Hindlimb muscle (tissue), 1 donor: ENCODE data around the gene CIAO2B. TPM values are rescaled to one million over a fixed set of nuclear protein-coding genes. Genes with fewer than 3 reads are reported as not detected.
A peak's percentile ranks its signal among the peaks of the same experiment; 100 is the strongest.
"Not testable (repeated sequence)": the region's sequence is repeated elsewhere in the genome, so short reads cannot be mapped to it uniquely, and the experiment has no call there.

ENCODE experiments used
- DNase-seq: peaks from one replicate; pipeline ENCODE4 v3.0.0-alpha.2; 2013
- polyA plus RNA-seq: library from polyadenylated mRNA; unstranded; fragments of 120-200 nt; gene quantifications from one replicate; pipeline ENCODE4 v1.2.1, GENCODE V29; 2013; ENCODE audit not compliant: insufficient read length

CIAO2B gene
- 88.3 TPM for polyA plus RNA-seq

DNA sequence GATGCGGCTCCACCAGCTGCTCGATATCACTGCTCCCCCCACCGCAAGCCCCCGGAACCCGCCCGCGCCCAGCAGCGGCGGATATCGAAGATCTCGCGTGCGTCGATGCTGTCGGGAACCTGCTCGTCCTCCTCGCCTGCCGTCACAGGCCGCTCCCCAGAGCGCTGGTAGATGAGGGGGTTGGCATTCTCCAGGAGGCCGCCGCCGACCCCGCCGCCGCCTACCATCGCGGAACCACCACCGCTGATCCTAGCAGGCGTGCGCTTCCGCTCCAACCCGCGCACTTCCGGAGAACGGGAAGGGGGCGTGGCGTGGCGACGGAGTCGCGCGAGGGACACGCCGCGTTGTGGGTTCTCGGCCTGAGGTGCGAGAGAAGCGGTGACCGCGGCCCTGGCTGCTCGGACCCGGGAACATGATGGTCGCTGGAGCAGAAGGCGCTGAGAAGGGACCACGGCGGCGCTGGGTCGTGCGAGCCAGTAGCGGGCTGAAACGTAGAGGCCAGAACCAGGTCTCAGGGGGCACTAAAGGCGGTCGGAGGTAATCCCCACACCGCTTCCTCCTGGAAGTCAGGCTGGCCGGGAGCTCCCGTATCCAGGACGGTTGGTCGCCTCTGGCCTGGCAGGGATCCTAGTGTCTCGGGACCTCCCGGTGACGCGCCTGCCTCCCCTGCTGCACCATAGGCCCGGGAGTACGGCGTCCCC is at the start of gene CIAO2B:
Gene CIAO2B (minus strand): TSS at position 265 of the 701 bp plus-strand sequence. CDS start 38 bp downstream, at position 227.
- DNase-seq, result peak; percentile 97

DNA sequence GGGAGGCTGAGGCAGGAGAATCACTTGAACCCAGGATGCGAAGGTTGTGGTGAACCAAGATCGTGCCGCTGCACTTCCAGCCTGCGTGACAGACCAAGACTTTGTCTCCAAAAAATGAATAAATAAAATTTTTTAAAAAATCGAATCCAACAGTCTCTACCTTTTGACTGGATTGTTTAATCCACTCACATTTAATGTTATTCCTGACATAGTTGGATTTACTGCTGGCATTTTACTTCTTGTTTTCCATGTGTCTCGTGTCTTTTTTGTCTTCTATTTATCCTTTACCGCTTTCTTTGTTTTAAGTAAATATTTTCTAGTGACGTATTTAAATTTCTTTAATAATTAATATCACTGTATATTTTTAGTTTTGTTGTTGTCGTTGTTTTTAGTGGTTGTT is 48.8 kb upstream of the CIAO2B start:
- no peak for DNase-seq

DNA sequence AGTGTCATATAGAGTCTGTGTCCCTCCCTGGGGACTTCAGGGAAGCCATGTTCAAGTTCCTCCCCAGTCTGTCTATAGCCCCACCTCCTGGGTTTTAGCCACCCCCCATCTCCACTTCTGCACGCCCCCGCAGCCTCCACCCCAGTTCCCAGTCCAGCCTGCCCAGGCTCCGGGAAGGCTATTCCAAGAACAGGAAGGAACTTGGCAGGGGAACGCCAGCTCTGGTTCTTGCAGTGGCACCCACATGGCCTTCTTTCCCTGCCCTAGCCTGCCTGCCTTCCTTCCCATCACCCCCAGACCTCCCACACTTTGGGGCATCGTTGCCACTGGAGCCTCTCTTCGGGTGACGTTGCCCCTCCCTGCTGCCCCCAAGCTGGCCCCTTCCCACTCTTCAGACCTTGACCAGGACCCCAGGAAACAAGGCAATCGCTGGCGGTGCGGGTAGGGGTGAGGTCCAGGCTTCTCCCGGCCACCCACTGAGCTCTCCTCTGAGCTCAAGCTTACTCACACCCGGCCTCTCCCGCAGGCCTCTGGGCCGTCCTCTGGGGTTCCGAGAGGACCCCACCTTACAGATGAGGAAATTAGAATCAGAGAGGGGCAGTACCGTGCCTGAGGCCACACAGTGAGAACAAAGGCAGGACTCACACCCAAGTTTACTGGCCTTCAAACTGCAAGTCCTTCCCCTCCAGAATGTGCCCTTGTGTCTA is 45.0 kb upstream of the CIAO2B start:
- DNase-seq, result no peak

DNA sequence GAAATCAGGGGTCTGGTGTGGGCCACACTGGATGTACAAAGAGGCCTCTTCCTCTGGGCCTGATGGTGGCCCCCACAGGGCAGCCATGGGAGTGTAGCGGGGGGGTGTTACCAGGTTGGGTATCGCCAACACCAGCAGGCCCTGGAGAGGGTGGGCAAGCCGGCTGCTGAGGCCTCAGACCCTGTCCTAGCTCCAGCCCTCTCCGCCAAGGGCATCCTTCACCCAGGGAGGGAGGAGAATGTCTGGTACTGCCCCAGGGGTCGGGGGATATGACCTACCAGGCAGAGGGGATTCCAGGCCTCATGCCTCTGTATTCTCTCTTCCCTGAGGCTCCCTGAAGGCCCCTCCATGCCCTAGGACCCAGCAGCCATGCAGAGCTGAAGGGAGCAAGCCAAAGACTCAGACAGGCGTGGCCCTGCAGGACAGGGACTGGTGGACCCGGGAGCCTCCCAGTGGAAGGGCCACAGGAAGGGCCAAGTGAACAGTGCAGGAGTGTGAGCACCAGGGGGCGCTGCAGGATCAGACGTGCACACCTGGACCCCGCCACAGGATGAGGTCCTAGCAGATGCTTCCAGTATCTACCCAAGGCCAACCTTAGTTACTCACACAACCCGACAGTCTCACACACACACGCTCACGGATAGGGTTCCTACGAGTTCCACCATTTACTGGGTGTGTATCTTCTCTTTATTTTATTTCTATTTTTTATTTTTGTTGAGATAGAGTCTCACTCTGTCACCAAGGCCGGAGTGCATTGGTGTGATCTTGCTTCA is 43.3 kb upstream of the CIAO2B start:
- DNase-seq, result peak; percentile 80

DNA sequence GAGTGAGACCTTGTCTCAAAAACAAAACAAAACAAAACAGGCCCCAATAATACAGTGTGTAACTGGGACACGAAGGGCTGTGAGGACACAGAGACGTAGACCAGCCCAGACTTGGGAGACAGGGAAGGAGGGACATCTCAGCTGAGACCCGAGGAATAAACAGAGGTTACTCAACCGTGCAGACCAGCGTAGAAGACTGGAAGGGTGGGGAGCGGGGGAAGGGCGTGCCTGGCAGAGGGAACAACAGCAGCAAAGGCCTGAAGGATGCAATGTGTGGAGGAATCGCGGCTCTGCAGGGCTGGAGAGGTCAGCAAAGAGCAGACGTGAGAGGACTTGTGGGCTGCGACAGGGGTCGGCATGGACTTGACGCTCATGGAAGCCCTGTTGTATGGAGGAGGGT is 42.5 kb upstream of the CIAO2B start:
- DNase-seq, result no peak

DNA sequence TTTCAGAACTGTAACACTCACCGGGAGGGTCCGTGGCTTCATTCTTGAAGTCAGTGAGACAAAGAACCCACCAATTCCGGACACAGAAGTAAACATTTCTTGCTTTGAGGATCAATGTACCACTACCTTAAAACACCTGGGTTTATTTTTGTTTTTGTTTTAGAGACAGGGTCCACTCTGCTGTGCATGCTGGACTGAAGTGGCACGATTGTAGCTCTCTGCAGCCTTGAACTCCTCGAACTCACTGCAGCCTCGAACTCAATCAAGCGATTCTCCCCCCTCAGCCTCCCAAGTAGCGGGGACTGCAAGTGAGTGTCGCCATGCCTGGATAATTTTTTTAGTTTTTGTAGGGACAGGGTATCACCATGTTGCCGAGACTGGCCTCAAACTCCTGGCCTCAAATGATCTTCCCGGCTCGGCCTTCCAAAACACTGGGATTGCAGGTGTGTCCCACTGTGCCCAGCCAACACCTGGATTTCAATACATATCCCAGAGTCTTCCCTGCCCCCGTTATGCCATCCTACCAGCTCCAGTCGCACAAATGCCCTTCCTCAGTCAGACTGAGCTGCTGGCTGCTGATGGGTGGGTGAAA is 41.2 kb upstream of the CIAO2B start:
- DNase-seq, result no peak

DNA sequence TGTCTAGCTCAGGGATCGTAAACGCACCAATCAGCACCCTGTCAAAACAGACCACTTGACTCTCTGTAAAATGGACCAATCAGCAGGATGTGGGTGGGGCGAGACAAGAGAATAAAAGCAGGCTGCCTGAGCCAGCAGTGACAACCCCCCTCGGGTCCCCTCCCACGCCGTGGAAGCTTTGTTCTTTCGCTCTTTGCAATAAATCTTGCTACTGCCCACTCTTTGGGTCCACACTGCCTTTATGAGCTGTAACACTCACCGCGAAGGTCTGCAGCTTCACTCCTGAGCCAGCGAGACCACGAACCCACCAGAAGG is 40.7 kb upstream of the CIAO2B start:
- not testable (repeated sequence) for DNase-seq

DNA sequence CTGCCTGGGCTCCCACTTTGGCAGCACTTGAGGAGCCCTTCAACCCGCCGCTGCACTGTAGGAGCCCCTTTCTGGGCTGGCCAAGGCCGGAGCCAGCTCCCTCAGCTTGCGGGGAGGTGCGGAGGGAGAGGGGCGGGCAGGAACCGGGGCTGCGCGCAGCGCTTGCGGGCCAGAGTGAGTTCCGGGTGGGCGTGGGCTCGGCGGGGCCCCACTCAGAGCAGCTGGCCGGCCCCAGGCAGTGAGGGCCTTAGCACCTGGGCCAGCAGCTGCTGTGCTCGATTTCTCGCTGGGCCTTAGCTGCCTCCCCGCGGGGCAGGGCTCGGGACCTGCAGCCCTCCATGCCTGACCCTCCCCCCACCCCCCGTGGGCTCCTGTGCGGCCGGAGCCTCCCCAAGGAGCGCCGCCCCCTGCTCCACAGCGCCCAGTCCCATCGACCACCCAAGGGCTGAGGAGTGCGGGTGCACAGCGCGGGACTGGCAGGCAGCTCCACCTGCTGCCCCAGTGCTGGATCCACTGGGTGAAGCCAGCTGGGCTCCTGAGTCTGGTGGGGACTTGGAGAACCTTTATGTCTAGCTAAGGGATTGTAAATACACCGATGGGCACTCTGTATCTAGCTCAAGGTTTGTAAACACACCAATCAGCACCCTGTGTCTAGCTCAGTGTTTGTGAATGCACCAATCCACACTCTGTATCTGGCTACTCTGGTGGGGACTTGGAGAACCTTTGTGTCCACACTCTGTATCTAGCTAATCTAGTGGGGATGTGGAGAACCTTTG is 40.1 kb upstream of the CIAO2B start:
- DNase-seq, result not testable (repeated sequence)

DNA sequence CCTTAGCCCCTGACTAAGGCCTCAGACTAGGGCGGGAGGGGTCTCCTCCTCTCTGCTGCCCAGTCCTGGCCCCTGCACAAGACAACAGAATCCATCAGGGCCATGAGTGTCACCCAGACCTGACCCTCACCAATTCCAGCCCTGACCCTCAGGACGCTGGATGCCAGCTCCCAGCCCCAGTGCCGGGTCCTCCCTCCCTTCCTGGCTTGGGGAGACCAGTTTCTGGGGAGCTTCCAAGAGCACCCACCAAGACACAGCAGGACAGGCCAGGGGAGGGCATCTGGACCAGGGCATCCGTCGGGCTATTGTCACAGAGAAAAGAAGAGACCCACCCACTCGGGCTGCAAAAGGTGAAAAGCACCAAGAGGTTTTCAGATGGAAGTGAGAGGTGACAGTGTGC is 39.5 kb upstream of the CIAO2B start:
- DNase-seq, result no peak

DNA sequence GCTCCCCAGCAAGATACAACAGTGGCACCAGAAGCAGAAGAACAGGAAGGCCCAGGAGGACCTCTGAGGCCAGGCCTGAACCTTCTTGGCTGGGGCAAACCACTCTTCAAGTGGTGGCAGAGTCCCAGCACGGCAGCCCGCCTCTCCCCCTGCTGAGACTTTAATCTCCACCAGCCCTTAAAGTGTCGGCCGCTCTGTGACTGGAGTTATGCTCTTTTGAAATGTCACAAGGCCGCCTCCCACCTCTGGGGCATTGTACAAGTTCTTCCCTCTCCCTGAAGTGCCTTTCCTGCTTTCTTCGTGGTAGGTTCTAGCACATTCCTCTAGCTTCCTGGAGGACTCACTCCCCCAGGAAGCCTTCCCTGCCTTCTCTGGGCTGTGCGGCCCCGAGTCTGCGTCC is 38.8 kb upstream of the CIAO2B start:
- no peak for DNase-seq

DNA sequence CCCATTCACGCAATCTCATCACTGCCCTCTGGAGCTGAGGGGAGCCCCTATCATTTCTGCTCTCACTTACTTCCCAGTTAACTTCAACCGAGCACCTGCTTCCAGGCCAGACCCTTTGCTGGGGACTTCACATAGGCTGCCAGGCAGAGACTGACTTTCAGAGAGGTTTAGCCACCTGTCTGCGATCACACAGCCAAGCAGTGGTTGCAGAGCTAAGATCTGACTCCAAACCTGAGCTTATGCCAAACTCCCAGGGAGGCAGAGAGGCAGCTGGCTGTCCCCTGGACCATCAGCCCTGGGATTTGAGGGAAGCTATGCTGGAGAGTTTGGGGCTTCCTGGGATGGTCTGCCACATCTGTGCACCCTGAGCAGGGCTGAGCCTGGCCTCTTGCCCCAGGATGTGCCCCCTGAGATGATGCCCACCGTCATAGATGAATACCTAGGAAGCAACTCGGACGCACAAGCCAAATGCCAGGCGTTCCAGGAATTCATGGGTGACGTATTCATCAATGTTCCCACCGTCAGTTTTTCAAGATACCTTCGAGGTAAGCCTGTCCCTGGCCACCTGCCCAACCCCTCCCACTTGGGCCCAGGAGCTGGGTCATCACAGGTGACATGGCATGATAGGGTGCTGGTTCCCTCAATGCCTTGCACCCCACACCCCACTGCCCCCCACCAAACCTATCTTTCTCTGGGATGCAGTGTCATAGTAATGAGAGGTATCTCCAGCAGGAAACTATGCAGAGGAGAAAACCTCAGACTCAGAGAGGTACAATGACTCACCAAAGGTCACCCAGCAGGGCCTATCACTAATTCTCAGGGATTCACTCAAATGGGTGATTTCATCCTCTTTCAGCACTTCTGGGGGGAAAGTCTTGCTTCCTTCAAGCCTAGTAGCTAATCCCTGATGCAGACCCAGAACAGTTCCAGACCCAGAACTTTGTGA is 36.8 kb upstream of the CIAO2B start:
- DNase-seq, result no peak

DNA sequence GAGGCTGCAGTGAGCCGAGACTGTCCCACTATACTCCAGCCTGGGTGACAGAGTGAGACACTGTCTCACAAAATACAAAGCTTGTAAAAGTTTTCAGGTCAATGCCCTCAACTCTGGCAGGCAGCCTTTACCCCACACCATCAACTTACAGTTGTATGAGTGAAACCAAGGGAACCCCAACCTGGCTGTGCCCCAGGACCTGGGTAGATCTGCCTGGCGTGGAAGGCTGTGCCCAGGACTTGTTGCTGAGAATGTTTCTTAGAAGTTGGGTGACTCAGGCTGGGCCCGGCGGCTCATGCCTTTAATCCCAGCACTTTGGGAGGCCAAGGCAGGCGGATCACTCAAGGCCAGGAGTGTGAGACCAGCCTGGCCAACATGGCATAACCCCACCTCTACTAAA is 34.6 kb upstream of the CIAO2B start:
- no peak for DNase-seq

DNA sequence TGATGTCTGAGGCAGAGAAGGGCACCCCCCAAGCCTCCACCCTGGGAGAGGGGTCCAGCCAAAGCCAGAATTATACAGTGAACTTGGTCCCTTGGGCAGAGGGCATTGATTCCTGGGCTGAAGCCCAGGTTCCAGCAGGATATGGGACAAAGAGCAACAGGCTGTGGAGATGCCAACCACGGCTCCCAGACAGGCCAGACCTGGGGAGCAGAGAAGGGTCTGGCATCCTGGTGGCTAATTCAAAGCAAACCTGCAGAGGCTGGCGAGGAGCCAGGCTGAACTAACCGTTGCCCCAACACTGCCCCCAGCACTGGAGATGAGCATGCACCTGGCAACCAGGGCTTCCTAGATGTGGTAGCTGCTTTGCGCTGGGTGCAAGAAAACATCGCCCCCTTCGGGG is 29.8 kb upstream of the CIAO2B start:
- DNase-seq, result no peak

DNA sequence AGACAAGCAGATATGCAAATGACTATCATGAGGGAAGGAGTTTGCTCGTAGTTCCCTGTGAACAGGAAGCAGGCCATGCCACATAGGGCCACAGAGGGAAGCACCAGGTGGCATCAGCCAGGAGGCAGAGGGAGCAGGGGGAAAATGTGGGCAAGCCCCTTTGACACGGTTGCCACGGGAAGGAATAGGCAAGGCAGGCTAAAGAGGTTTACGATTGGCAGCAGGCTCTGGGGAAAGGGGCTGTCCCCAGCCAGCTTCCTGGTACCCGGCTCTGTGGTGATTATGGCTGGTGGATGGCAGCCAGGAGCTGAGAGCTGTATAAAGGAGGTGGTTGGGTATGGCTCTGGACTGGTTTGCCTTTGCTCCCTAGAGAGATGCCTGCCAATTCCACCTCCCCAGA is 27.7 kb upstream of the CIAO2B start:
- no peak for DNase-seq

DNA sequence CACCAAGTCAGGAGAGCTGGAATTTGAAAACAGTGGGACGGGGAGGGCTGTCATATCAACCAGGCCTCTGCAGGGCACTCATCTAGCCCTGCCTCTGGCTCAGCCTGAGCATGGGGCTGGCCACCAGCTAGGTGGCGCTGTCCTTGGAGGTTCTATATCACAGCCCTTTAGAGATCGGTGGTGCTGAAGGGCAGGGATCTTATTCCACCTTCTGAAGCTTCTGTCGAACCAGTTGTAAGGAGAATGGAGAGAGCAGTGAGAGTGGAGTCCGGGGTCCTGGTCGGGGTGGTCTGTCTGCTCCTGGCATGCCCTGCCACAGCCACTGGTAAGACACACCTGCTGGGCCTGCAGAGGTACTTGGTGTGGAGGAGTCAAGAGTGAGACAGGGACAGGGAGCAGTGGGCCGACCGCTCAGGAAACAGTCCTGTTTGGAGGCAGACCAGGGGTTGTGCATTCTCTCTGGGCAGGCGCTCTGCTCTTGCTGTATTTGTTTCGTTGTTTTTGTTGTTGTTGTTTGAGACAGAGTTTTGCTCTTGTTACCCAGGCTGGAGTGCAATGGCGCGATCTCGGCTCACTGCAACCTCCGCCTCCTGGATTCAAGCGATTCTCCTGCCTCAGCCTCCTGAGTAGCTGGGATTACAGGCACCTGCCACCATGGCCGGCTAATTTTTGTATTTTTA is 27.0 kb upstream of the CIAO2B start, which contains the start of gene CES3:
Gene CES3 (plus strand): TSS at position 202 of the 680 bp plus-strand sequence. CDS start 42 bp downstream, at position 244.
- no peak for DNase-seq

DNA sequence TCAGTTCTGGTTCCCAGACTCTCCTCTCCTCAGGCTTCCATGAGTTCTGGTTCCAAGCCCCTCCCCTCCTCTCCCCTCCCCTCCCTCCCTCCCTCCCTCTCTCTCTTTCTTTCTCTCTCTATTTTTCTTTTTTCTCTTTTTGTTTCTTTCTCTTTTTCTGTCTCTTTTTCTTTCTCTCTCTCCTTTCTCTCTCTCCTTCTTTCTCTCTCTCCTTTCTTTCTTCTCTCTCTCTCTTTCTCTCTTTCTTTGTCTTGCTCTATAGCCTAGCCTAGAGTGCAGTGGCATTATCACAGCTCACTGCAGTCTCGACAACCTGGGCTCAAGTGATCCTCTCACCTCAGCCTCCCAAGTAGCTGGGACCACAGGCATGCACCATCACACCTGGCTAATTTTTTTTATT is 26.1 kb upstream of the CIAO2B start:
- DNase-seq, result no peak

DNA sequence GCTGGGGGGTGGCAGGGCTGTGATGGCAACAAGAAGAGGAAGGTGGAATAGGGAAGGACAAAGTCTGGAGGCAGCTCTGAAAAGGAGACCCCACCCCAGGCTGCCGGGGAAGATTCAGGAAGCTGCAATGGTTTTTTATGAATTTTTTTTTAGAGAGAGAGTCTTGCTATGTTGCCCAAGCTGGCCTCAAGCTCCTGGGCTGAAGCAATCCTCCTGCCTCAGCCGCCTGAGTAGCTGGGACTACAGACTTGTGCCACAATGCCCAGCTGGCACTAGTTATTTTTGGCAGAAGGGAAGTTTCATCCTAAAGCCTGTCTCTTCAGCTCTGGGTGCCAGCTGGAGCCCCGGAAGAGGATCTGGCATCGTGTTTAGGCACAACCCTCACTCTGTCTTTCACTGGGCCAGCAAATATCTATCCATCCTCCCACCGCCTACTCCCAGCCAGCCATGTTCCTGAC is 25.5 kb upstream of the CIAO2B start:
- no peak for DNase-seq

DNA sequence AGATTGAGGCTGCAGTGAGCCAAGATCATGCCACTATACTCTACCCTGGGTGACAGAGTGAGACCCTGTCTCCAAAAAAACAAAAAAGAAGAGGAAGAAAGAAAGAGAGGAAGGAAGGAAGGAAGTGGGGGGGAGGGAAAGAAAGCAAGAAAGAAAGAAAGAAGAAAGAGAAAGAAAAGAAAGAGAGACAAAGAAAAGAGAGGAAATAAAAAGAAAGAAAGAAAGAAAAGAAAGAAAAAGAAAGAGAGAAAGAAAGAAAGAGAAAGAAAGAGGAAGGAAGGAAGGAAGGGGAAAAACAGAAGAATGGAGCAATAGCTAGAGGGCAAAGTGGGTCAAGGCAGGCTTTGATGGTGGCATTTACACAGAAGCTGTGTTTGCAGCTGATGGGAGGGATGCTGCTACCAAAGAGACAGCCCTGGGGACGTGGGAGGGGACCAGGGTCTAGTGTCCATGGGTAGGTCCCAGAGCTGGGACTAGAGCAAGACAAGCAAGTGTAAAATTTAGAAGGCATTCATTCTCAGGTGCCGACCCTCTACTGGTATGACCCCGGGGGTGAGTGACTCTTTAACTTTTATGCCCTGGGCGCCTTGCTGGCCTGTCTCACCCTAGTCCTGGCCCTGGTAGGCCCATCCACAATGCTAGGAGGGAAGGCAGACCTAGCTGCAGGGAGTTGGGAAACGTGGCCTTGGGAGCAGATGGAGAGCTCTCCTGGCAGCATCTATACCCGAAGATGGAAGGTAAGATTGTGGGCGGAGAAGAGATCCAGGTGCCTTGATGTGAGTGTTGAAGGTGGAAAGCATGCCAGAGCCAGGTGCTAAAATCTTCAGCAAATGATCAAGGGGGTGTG is 24.9 kb upstream of the CIAO2B start:
- DNase-seq, result no peak

DNA sequence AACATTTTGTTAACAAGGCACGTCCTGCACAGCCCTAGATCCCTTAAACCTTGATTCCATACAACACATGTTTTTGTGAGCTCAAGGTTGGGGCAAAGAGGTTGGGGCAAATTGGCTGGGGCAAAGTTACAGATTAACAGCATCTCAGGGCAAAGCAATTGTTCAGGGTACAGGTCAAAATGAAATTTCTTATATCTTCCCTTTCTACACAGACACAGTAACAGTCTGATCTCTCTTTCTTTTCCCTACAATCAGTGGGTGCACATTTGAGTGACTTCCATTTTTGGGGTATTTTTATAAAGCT is 21.9 kb upstream of the CIAO2B start:
- DNase-seq, result not testable (repeated sequence)
